SK-N-SH treated with all-trans-retinoic acid at 6 μM for 48 hours (cell line): Measurements from ENCODE around the gene CEP43.

ENCODE experiments used
- ATAC-seq: fragments of 200-7000 bp; cut with Tn5 transposase; 3 replicates; pipeline ENCODE4 v1.9.1; 2020; ENCODE audit warnings: mild to moderate bottlenecking, moderate library complexity
- ARNTL ChIP-seq: fragments of 450-650 bp; formaldehyde crosslinking; IDR thresholded peaks from 2 replicates; pipeline ENCODE4 v1.5.0; 2020; ENCODE audit warnings: low read depth, mild to moderate bottlenecking, moderate library complexity, borderline replicate concordance
- BACH2 ChIP-seq: fragments of 250-450 bp; sonication (Bioruptor Pico); IDR thresholded peaks from 2 replicates; pipeline ENCODE4 v1.9.0; 2021; ENCODE audit warnings: mild to moderate bottlenecking, borderline replicate concordance
- CREB5 ChIP-seq: fragments of 250-450 bp; sonication (Bioruptor Pico); IDR thresholded peaks from 2 replicates; pipeline ENCODE4 v1.5.1; 2020; ENCODE audit warnings: low read depth, mild to moderate bottlenecking, moderate library complexity
- CSDC2 ChIP-seq: fragments of 250-450 bp; sonication (Bioruptor Pico); IDR thresholded peaks from 2 replicates; pipeline ENCODE4 v1.5.0; 2020; ENCODE audit warnings: mild to moderate bottlenecking, moderate library complexity
- CSRNP3 ChIP-seq: fragments of 250-450 bp; sonication (Bioruptor Pico); IDR thresholded peaks from 2 replicates; pipeline ENCODE4 v1.5.1; 2021; ENCODE audit warnings: mild to moderate bottlenecking, moderate library complexity
- ESRRG ChIP-seq: fragments of 250-450 bp; sonication (Bioruptor Pico); IDR thresholded peaks from 2 replicates; pipeline ENCODE4 v1.6.1; 2021; ENCODE audit warnings: mild to moderate bottlenecking
- ISL1 ChIP-seq: fragments of 250-450 bp; sonication (Bioruptor Pico); IDR thresholded peaks from 2 replicates; pipeline ENCODE4 v2.1.2; 2022; ENCODE audit warnings: mild to moderate bottlenecking, moderate library complexity
- OSR1 ChIP-seq: fragments of 250-450 bp; sonication (Bioruptor Pico); IDR thresholded peaks from 2 replicates; pipeline ENCODE4 v1.8.0; 2022; ENCODE audit warnings: moderate library complexity, mild to moderate bottlenecking, inconsistent platforms
- POU6F1 ChIP-seq: fragments of 250-450 bp; sonication (Bioruptor Pico); IDR thresholded peaks from 2 replicates; pipeline ENCODE4 v1.8.0; 2021; ENCODE audit warnings: low read depth, mild to moderate bottlenecking, moderate library complexity, borderline replicate concordance
- PPARA ChIP-seq: fragments of 250-450 bp; sonication (Bioruptor Pico); IDR thresholded peaks from 2 replicates; pipeline ENCODE4 v1.5.0; 2020; ENCODE audit warnings: mild to moderate bottlenecking, borderline replicate concordance
- RARB ChIP-seq: fragments of 250-450 bp; sonication (Bioruptor Pico); IDR thresholded peaks from 2 replicates; pipeline ENCODE4 v1.8.0; 2021; ENCODE audit warnings: mild to moderate bottlenecking, moderate library complexity
- SNAI2 ChIP-seq: fragments of 250-450 bp; sonication (Bioruptor Pico); IDR thresholded peaks from 2 replicates; pipeline ENCODE4 v1.5.0; 2020; ENCODE audit warnings: mild to moderate bottlenecking, moderate library complexity
- TCF4 ChIP-seq: fragments of 250-450 bp; sonication (Bioruptor Pico); IDR thresholded peaks from 2 replicates; pipeline ENCODE4 v1.8.0; 2021; ENCODE audit warnings: mild to moderate bottlenecking, moderate library complexity, borderline replicate concordance
- TOX ChIP-seq: fragments of 250-450 bp; sonication (Bioruptor Pico); IDR thresholded peaks from 2 replicates; pipeline ENCODE4 v1.8.0; 2021; ENCODE audit warnings: mild to moderate bottlenecking, moderate library complexity, borderline replicate concordance
- TSHZ2 ChIP-seq: fragments of 250-450 bp; sonication (Bioruptor Pico); IDR thresholded peaks from 2 replicates; pipeline ENCODE4 v1.5.0; 2020; ENCODE audit warnings: mild to moderate bottlenecking, moderate library complexity
- ZC3H10 ChIP-seq: fragments of 250-450 bp; sonication (Bioruptor Pico); IDR thresholded peaks from 2 replicates; pipeline ENCODE4 v1.5.1; 2021; ENCODE audit warnings: mild to moderate bottlenecking, moderate library complexity
- ZNF565 ChIP-seq: fragments of 450-650 bp; formaldehyde crosslinking; conservative IDR thresholded peaks from 2 replicates; pipeline ENCODE4 v1.5.0; 2020; ENCODE audit warnings: low read depth, mild to moderate bottlenecking, moderate library complexity
- ZNF70 ChIP-seq: fragments of 450-650 bp; formaldehyde crosslinking; IDR thresholded peaks from 2 replicates; pipeline ENCODE4 v1.5.0; 2020; ENCODE audit warnings: mild to moderate bottlenecking, moderate library complexity
- ZNF8 ChIP-seq: fragments of 450-650 bp; formaldehyde crosslinking; IDR thresholded peaks from 2 replicates; pipeline ENCODE4 v1.5.0; 2020; ENCODE audit warnings: mild to moderate bottlenecking, moderate library complexity

The CEP43 gene

GRCh38 chr6:167034056-167034455, 34.9 kb downstream of the CEP43 start (continued):
- TF ChIP-seq TSHZ2 (CRISPR knock-in tag) = no peak
- TF ChIP-seq ARNTL = no peak
- no peak for TF ChIP-seq ZNF565 (CRISPR knock-in tag)

GRCh38 chr6:167037762-167038161, 38.6 kb downstream of the CEP43 start:
- no peak for ATAC-seq
- TF ChIP-seq ZNF8 (CRISPR knock-in tag) = no peak
- TF ChIP-seq ARNTL = no peak
- TF ChIP-seq POU6F1 (CRISPR knock-in tag) = no peak
- TF ChIP-seq TOX = no peak
- no peak for TF ChIP-seq OSR1 (CRISPR knock-in tag)
- no peak for TF ChIP-seq CSDC2 (CRISPR knock-in tag)
- TF ChIP-seq PPARA (CRISPR knock-in tag) = no peak
- no peak for TF ChIP-seq ZC3H10 (CRISPR knock-in tag)
- no peak for TF ChIP-seq ISL1
- TF ChIP-seq RARB (CRISPR knock-in tag) = no peak
- TF ChIP-seq BACH2 (CRISPR knock-in tag) = no peak
- no peak for TF ChIP-seq CREB5 (CRISPR knock-in tag)
- TF ChIP-seq, all 23 proteins: peak for 0

- peak; percentile 53 for ATAC-seq
- TF ChIP-seq CSDC2 (CRISPR knock-in tag) (no peak), TSHZ2 (CRISPR knock-in tag) (no peak), OSR1 (CRISPR knock-in tag) (no peak), CSRNP3 (CRISPR knock-in tag) (no peak), TOX (no peak), SNAI2 (CRISPR knock-in tag) (no peak), PPARA (CRISPR knock-in tag) (no peak), TCF4 (CRISPR knock-in tag) (no peak), ZNF565 (CRISPR knock-in tag) (no peak), ESRRG (CRISPR knock-in tag) (no peak), CREB5 (CRISPR knock-in tag) (no peak), RARB (CRISPR knock-in tag) (no peak), ZNF70 (CRISPR knock-in tag) (no peak)
- TF ChIP-seq, all 23 proteins: peak for 0
These were observed 45.5 kb downstream of the CEP43 start for GRCh38 chr6:167044696-167045095.
